ENCODE data around the gene GDF7. TPM values are rescaled to one million over a fixed set of nuclear protein-coding genes. Genes with fewer than 3 reads are reported as not detected.

The GDF7 gene
- polyA plus RNA-seq, 1 of the 3 experiments (the other 2 are of a cell fraction): 0.02 TPM

GRCh38 chr2:20643826-20644225, 23.1 kb upstream of the GDF7 start:
- ChIA-PET CTCF (interaction anchor here (1.0 to 10.9 kb wide), 22 partner anchors 9 to 320 kb away, joined by 3 to 188 read pairs (median 22); partner anchors contain the start of genes GDF7, HS1BP3 and RHOB), POLR2A (interaction anchor here (0.6 to 3.7 kb wide), 2 partner anchors 117 to 197 kb away, joined by 4 to 39 read pairs; partner anchors contain the start of gene RHOB)
- peaks cover 0 to 13% of the 10 kb centered on the region in 2 experiments for H3K36me3 ChIP-seq (replicated peaks in 1 of 2; ENCODE audit: control insufficient read depth in 1 of 2, insufficient read depth in 2 of 2, low read length in 1 of 2)
- no peaks in the 10 kb centered on the region for H3K9me3 ChIP-seq
- no peak overlapping the region for H3K9ac ChIP-seq
- H3K4me3 ChIP-seq (ENCODE audit: low read depth in 2 of 2, low read length in 1 of 2): no peak overlapping the region
- H3K4me1 ChIP-seq (ENCODE audit: control insufficient read depth in 1 of 2, insufficient read depth in 2 of 2, low read depth in 1 of 2, low read length in 1 of 2): peaks cover 13 to 18% of the 10 kb centered on the region in 2 experiments; a peak in 3 of 4 replicates
- no peak for TF ChIP-seq FOSL2 (IDR thresholded peaks at IDR 0.05; ENCODE audit: borderline replicate concordance, low read depth)
- no peaks in the 10 kb centered on the region for H3K79me2 ChIP-seq (ENCODE audit: insufficient read depth)
- WGBS (ENCODE audit: low lambda C conversion rate): 83% methylated on average over 3 of the region's 3 CpGs
- H3K4me2 ChIP-seq: no peak overlapping the region
- peaks cover 9% of the 10 kb centered on the region for H4K20me1 ChIP-seq (ENCODE audit: insufficient read depth)
- H3K27ac ChIP-seq (ENCODE audit: low read depth in 2 of 2, low read length in 1 of 2): no peak overlapping the region
- H3K9me2 ChIP-seq: no peaks in the 10 kb centered on the region
- no peak for DNase-seq
- H3F3A ChIP-seq (replicated peaks; ENCODE audit: insufficient read depth): peaks cover 4% of the 10 kb centered on the region
- no peaks in the 10 kb centered on the region for H3K27me3 ChIP-seq (ENCODE audit: insufficient read depth)
- H2AFZ ChIP-seq (ENCODE audit: low read depth): no peak overlapping the region

GRCh38 chr2:20645301-20645701, 21.6 kb upstream of the GDF7 start:
- DNase-seq: no peak
- H2AFZ ChIP-seq (ENCODE audit: low read depth): no peak overlapping the region
- TF ChIP-seq EP300 (IDR thresholded peaks at IDR 0.05; ENCODE audit: borderline replicate concordance in 1 of 2, low read depth in 1 of 2, low read length in 1 of 2): no peak
- no peak for TF ChIP-seq RFX5 (IDR thresholded peaks at IDR 0.05; ENCODE audit: low read length)
- no peak for TF ChIP-seq ELF1 (IDR thresholded peaks at IDR 0.05)
- no peak for TF ChIP-seq GATA2 (CRISPR knock-in tag; IDR thresholded peaks at IDR 0.05)
- no peak for TF ChIP-seq CHD2 (IDR thresholded peaks at IDR 0.05; ENCODE audit: low read length, partially characterized antibody)
- no peak for TF ChIP-seq YY1 (IDR thresholded peaks at IDR 0.05; ENCODE audit: low read depth)
- TF ChIP-seq CTCF (IDR thresholded peaks at IDR 0.05): no peak
- TF ChIP-seq TAF1 (IDR thresholded peaks at IDR 0.05; ENCODE audit: borderline replicate concordance, low read depth, low read length): no peak
- H3K4me3 ChIP-seq (ENCODE audit: low read depth in 2 of 2, low read length in 1 of 2): no peak overlapping the region
- H3K27ac ChIP-seq (ENCODE audit: low read depth in 2 of 2, low read length in 1 of 2): no peak overlapping the region
- H3K36me3 ChIP-seq (replicated peaks in 1 of 2; ENCODE audit: control insufficient read depth in 1 of 2, insufficient read depth in 2 of 2, low read length in 1 of 2): peaks cover 0 to 10% of the 10 kb centered on the region in 2 experiments
- H3K79me2 ChIP-seq (ENCODE audit: insufficient read depth): no peaks in the 10 kb centered on the region
- ChIA-PET POLR2A (no interaction called here), CTCF (interaction anchor here (3.7 to 10.9 kb wide), 4 partner anchors 12 to 206 kb away, joined by 27 to 188 read pairs (median 162); partner anchors contain the start of gene RHOB)
- peaks cover 21 to 27% of the 10 kb centered on the region in 2 experiments; a peak in 3 of 4 replicates for H3K4me1 ChIP-seq (ENCODE audit: control insufficient read depth in 1 of 2, insufficient read depth in 2 of 2, low read depth in 1 of 2, low read length in 1 of 2)
- WGBS (ENCODE audit: low lambda C conversion rate): 82% methylated on average over 6 of the region's 14 CpGs
- H3K9me3 ChIP-seq: no peaks in the 10 kb centered on the region
- H4K20me1 ChIP-seq (ENCODE audit: insufficient read depth): peaks cover 9% of the 10 kb centered on the region
- no peaks in the 10 kb centered on the region for H3K27me3 ChIP-seq (ENCODE audit: insufficient read depth)
- no peak overlapping the region for H3K9ac ChIP-seq
- no peak overlapping the region for H3K4me2 ChIP-seq
- H3K9me2 ChIP-seq: no peaks in the 10 kb centered on the region
- peaks cover 4% of the 10 kb centered on the region for H3F3A ChIP-seq (replicated peaks; ENCODE audit: insufficient read depth)

GRCh38 chr2:20645761-20646160, 21.2 kb upstream of the GDF7 start:
- no peak overlapping the region for H3K27ac ChIP-seq (ENCODE audit: low read depth in 2 of 2, low read length in 1 of 2)
- ChIA-PET POLR2A (no interaction called here), CTCF (interaction anchor here (1.4 to 10.9 kb wide), 3 partner anchors 13 to 267 kb away, joined by 6 to 156 read pairs (median 10); no protein-coding TSS in a partner anchor)
- H3K9ac ChIP-seq: no peak overlapping the region
- peaks cover 0 to 10% of the 10 kb centered on the region in 2 experiments for H3K36me3 ChIP-seq (replicated peaks in 1 of 2; ENCODE audit: control insufficient read depth in 1 of 2, insufficient read depth in 2 of 2, low read length in 1 of 2)
- H3K4me3 ChIP-seq (ENCODE audit: low read depth in 2 of 2, low read length in 1 of 2): no peak overlapping the region
- no peaks in the 10 kb centered on the region for H3K27me3 ChIP-seq (ENCODE audit: insufficient read depth)
- peaks cover 4% of the 10 kb centered on the region for H3F3A ChIP-seq (replicated peaks; ENCODE audit: insufficient read depth)
- no peaks in the 10 kb centered on the region for H3K9me2 ChIP-seq
- no peak overlapping the region for H3K4me2 ChIP-seq
- peaks cover 21 to 29% of the 10 kb centered on the region in 2 experiments; a peak in 3 of 4 replicates for H3K4me1 ChIP-seq (ENCODE audit: control insufficient read depth in 1 of 2, insufficient read depth in 2 of 2, low read depth in 1 of 2, low read length in 1 of 2)
- 89% methylated on average over 10 of the region's 10 CpGs for WGBS (ENCODE audit: low lambda C conversion rate)
- no peaks in the 10 kb centered on the region for H3K9me3 ChIP-seq
- no peak for DNase-seq
- H2AFZ ChIP-seq (ENCODE audit: low read depth): no peak overlapping the region
- H3K79me2 ChIP-seq (ENCODE audit: insufficient read depth): no peaks in the 10 kb centered on the region
- H4K20me1 ChIP-seq (ENCODE audit: insufficient read depth): peaks cover 9% of the 10 kb centered on the region
- TF ChIP-seq RXRA (IDR thresholded peaks at IDR 0.05; ENCODE audit: borderline replicate concordance, low read depth): no peak
- TF ChIP-seq REST (IDR thresholded peaks at IDR 0.05; ENCODE audit: low read depth, low read length): no peak
- no peak for TF ChIP-seq SMC3 (IDR thresholded peaks at IDR 0.05; ENCODE audit: low read depth, low read length)
- TF ChIP-seq TCF12 (IDR thresholded peaks at IDR 0.05): no peak
- no peak for TF ChIP-seq EZH2phosphoT487 (IDR thresholded peaks at IDR 0.05; ENCODE audit: borderline replicate concordance, low read depth)
- no peak for TF ChIP-seq FOXJ3 (CRISPR knock-in tag; IDR thresholded peaks at IDR 0.05)
- TF ChIP-seq FOXM1 (IDR thresholded peaks at IDR 0.05; ENCODE audit: low read depth): no peak
- no peak for TF ChIP-seq TEAD4 (IDR thresholded peaks at IDR 0.05; ENCODE audit: borderline replicate concordance, insufficient read depth)
